Activated CD4-positive, alpha-beta T cell treated with anti-CD3 and anti-CD28 coated beads, Interleukin-2, amount 50 U/mL, for 16 hours (primary cell): ENCODE results near the gene SPATA6.

ENCODE experiments used
- DNase-seq: peaks from one replicate; pipeline ENCODE4 v3.0.0-alpha.2; 2020

The SPATA6 gene

DNA sequence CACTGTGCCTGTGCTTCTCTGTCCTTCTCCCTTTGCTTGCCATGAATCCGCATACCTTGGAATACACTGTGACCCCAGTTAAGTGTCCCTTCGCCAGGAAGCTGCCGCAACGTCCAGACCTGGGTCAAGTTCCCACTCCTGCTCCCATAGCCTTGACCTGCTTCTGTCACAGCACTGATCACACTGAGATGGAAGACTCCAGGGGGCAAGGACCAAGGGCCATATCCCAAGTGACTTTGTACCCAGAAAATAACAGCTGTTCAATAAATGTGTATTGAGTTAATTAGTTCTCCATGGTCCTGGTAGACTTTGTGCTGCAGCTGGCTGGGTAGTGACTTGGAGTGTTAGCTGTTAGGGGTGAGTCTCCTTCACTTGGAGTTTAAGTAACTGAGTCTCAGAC is 223.6 kb downstream of the SPATA6 start:
- DNase-seq = no peak

DNA sequence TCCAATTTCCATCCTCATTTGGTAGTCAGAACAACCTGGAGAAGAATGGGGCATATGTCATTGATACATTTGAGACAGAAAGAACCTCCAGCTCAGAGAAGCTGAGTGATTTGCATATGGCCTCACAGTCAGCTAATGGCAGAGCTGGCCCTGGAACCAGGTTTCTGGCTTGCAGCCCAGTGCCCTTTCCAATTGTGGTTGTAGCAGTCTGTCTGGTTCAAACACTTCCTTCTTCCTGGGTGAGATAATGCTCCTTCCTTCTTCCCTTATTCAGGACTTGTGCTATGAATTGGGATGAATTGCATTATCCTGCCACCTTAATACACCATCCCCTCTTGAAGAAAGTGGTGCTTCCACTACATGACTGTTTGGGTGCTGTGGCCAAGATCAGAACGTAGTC is 225.3 kb downstream of the SPATA6 start:
- DNase-seq = no peak
